Thymus (tissue), 11 donors: ENCODE measurements around the gene C20orf204. TPM values are rescaled to one million over a fixed set of nuclear protein-coding genes. Genes with fewer than 3 reads are reported as not detected.

ENCODE experiments used
- DNase-seq, 9 donors: peaks; one replicate each; pipeline ENCODE4 v3.0.0-alpha.2; 2013; ENCODE audit warnings: low spot score in 9 of 9, low read depth in 6 of 9, missing footprints in 1 of 9
- H3K27ac ChIP-seq, 2 donors: one replicate each; pipeline ENCODE4 v1.5.1; 2013; ENCODE audit warnings: control low read depth in 1 of 2, low read depth in 1 of 2, low read length in 1 of 2, mild to moderate bottlenecking in 1 of 2, moderate library complexity in 1 of 2
- H3K27me3 ChIP-seq, 2 donors: one replicate each; pipeline ENCODE4 v1.5.1; 2013; ENCODE audit warnings: low read length in 1 of 2; ENCODE audit not compliant: control insufficient read depth in 2 of 2, insufficient read depth in 1 of 2
- H3K36me3 ChIP-seq, 2 donors: one replicate each; pipeline ENCODE4 v1.5.1; 2013; ENCODE audit warnings: low read length in 1 of 2, mild to moderate bottlenecking in 1 of 2, moderate library complexity in 1 of 2; ENCODE audit not compliant: control insufficient read depth in 2 of 2, insufficient read depth in 2 of 2
- H3K4me1 ChIP-seq, 2 donors: one replicate each; pipeline ENCODE4 v1.5.1; 2013; ENCODE audit warnings: low read length in 2 of 2; ENCODE audit not compliant: control insufficient read depth in 2 of 2, insufficient read depth in 2 of 2
- H3K4me3 ChIP-seq, 2 donors: one replicate each; pipeline ENCODE4 v1.5.1; 2013; ENCODE audit warnings: low read length in 2 of 2, control low read depth in 1 of 2, mild to moderate bottlenecking in 1 of 2
- H3K9me3 ChIP-seq, 2 donors: one replicate each; pipeline ENCODE4 v1.5.1; 2013; ENCODE audit warnings: low read length in 1 of 2, mild to moderate bottlenecking in 1 of 2; ENCODE audit not compliant: control insufficient read depth in 2 of 2, insufficient read depth in 1 of 2
- WGBS: extraction: QIAGEN DNeasy Blood & Tissue Kit; methylation state at CpG from one replicate; pipeline ENCODE4 v1.1.7; 2013; 5-methylcytosine and 5-hydroxymethylcytosine counted together
- polyA plus RNA-seq: library from polyadenylated mRNA; stranded (reverse); fragments of 200-250 nt; gene quantifications from one replicate; pipeline ENCODE4 v1.2.3, GENCODE V29; 2013
- total RNA-seq: library from RNA; stranded (reverse); fragments of 120-200 nt; gene quantifications from one replicate; pipeline ENCODE4 v1.2.4, GENCODE V29; 2013
- donor health status: healthy.

Gene C20orf204
- total and polyA plus RNA-seq, 2 donors, result 8.2 to 17.0 TPM

DNA sequence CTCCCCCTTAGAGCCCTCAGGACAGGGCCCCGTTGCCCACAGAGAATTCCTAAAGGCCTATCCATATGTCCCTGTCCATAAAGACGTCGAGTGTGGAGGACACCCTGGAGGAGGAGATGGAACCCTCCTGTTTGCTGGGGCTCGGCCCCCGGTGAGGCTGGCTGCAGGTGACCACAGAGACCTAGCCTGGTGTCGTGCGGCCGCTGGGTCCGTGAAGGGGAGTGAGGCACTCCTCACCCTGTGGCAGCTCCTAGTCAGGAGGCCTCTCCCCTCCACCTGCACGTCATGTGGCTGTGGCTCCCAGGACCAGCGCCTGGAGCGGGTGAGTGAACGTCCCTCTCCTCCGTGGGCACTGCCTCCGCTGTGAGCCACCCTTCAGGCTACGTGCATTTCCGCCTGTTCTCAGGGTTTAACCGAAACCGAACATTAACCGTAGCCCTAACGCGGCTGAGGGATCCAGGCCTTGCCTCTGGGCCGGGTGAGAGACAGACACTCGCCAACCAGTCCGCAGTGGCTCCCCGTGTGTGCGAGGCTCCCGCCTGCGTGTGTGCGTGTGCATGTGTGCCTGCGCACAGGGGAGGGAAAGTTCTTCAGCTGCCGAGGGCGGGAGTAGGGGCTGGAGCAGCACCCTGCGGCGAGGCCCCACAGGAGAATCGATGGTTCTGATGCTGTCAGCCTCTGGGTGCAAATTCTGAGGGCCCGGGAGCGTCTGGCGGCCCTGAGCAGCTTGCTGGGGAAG, 21.1 kb downstream of the C20orf204 start:
- Histone ChIP-seq H3K27ac (peak overlapping the region; percentile 62 to 84), H3K27me3 (peaks cover 0 to 47% of the 10 kb centered on the region in 2 donors), H3K9me3 (no peaks in the 10 kb centered on the region), H3K4me1 (peaks cover 3 to 42% of the 10 kb centered on the region in 2 donors), H3K4me3 (peak overlapping the region in 1 of 2 donors; percentile 14), H3K36me3 (no peaks in the 10 kb centered on the region)
- 65% methylated on average over 39 of the region's 39 CpGs for WGBS
- DNase-seq, result peak in 1 of 9 donors; percentile 64

DNA sequence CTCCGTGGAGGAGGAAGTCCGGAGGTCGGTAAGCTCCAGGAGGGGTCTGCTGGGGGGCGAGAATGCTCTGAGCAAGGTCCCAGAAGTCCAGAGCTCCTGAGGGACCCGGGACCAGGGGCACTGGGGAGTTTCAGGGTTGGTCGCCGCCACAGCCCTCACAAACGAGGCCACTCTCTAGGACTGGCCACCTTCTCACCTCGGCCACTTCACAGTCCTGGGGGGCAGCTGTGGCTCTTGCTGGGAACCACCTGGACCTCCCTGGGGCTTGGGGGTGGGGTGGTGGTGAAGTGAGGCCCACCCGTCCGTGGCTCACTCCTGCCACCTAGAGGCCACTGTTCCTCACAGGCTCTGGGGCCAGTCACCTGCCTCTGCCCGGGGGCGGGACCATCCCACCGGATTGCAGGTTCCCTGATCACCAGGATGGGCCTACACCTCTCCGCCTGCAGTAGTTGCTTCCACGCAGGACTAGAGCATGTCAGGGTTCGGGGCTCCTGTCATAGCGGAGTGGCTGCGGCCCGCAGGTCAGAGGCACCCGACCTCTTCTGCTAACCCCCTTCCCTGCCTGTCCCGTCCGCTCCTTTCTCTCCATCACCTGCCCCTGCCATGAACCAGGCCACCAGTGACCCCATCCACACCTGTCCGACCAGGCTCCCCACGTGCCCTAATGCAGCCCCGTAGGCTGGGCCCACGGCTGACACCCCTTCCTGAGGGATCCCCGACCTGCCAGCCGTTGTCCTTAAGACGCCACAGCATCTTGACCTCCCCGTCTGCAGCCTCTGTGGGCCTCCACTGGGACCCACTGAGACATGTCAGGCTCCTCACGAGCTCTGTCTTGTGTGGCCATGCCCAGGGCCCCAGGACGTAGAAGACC, 21.9 kb downstream of the C20orf204 start:
- DNase-seq, result peak in 4 of 9 donors; percentile 77 to 87 (median 83)
- Histone ChIP-seq H3K27me3 (peaks cover 0 to 39% of the 10 kb centered on the region in 2 donors), H3K36me3 (no peaks in the 10 kb centered on the region), H3K9me3 (no peaks in the 10 kb centered on the region), H3K27ac (peak overlapping the region; percentile 62 to 84), H3K4me3 (peak overlapping the region in 1 of 2 donors; percentile 14), H3K4me1 (peaks cover 3 to 48% of the 10 kb centered on the region in 2 donors)
- WGBS, result 47% methylated on average over 33 of the region's 33 CpGs

- Histone ChIP-seq H3K27me3 (peaks cover 0 to 33% of the 10 kb centered on the region in 2 donors), H3K36me3 (no peaks in the 10 kb centered on the region), H3K4me3 (no peak overlapping the region), H3K27ac (no peak overlapping the region), H3K4me1 (peaks cover 4 to 50% of the 10 kb centered on the region in 2 donors), H3K9me3 (no peaks in the 10 kb centered on the region)
- DNase-seq, result no peak
- 94% methylated on average over 12 of the region's 12 CpGs for WGBS
Measured at GRCh38 chr20:64058536-64058935, 22.6 kb downstream of the C20orf204 start.

GRCh38 chr20:64062276-64062595, 26.3 kb downstream of the C20orf204 start:
- no peak for DNase-seq
- H3K4me3 ChIP-seq, result peak overlapping the region; percentile 41 to 79
- no peaks in the 10 kb centered on the region for H3K36me3 ChIP-seq
- H3K4me1 ChIP-seq, result peaks cover 30 to 57% of the 10 kb centered on the region in 2 donors
- peaks cover 0 to 3% of the 10 kb centered on the region in 2 donors for H3K27me3 ChIP-seq
- WGBS, result 70% methylated on average over 5 of the region's 5 CpGs
- H3K27ac ChIP-seq, result peak overlapping the region in 1 of 2 donors; percentile 43
- peaks cover 0 to 2% of the 10 kb centered on the region in 2 donors for H3K9me3 ChIP-seq

- peak within 1 kb of the TSS; percentile 51 to 81 for H3K27ac ChIP-seq
- no peaks in the 10 kb centered on the region for H3K36me3 ChIP-seq
- peaks cover 27 to 57% of the 10 kb centered on the region in 2 donors for H3K4me1 ChIP-seq
- no peaks in the 10 kb centered on the region for H3K27me3 ChIP-seq
- peak within 1 kb of the TSS; percentile 65 to 79 for H3K4me3 ChIP-seq
- DNase-seq, result peak; percentile 85 to 97 (median 94)
- WGBS, result 11% methylated on average over 85 of the region's 85 CpGs
- H3K9me3 ChIP-seq, result peaks cover 0 to 2% of the 10 kb centered on the region in 2 donors
Measured at GRCh38 chr20:64062596-64063388, 26.8 kb downstream of the C20orf204 start, which contains the start of gene TCEA2. TSS of gene TCEA2 (plus strand) at chr20:64063198. CDS start at chr20:64063313, 115 bp downstream.

DNA sequence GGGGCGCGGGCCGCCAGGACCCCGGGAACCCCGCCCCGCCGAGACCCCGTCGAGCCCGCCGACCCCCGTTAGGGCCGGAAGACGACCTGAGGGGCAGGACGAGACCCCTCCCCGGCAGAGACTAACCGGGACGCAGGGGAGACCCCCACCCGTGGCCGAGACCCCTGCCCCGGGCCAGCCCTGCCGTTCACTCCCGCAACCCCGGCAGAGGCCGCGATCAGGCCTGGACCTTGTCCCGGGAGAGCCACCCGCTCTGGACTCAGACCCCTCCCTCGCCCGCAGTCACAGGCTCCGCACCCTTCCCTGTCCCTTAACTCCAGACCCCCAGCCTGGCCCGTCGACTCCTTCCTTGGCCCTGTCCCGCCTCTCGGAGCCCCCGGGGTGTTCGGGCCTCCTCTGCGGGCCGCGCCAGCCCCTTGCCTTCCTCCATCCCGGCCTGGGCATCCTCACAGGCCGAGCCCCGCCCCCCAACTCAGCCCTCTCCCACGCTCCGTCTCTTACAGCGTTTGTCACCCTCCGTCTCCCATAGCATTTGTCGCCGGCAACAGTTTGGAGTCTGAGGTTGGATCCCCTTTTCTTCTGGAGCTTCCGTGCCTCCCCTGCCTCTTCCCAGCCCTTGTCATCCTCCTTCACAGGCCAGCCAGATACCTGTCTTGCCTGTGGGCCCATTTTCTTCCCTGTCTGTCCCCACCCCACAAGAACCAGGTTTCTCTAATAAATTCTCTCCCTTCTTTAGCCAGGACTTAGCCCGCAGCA, 27.6 kb downstream of the C20orf204 start:
- H3K4me1 ChIP-seq, result peaks cover 27 to 55% of the 10 kb centered on the region in 2 donors
- DNase-seq, result no peak
- WGBS, result 6% methylated on average over 51 of the region's 51 CpGs
- no peak overlapping the region for H3K27ac ChIP-seq
- no peaks in the 10 kb centered on the region for H3K36me3 ChIP-seq
- H3K9me3 ChIP-seq, result peaks cover 0 to 2% of the 10 kb centered on the region in 2 donors
- H3K27me3 ChIP-seq, result no peaks in the 10 kb centered on the region
- H3K4me3 ChIP-seq, result peak overlapping the region; percentile 65 to 79

- Histone ChIP-seq H3K27me3 (no peaks in the 10 kb centered on the region), H3K27ac (no peak overlapping the region), H3K4me3 (no peak overlapping the region), H3K9me3 (peaks cover 0 to 2% of the 10 kb centered on the region in 2 donors), H3K36me3 (no peaks in the 10 kb centered on the region), H3K4me1 (peaks cover 27 to 55% of the 10 kb centered on the region in 2 donors)
- no peak for DNase-seq
- 88% methylated on average over 12 of the region's 12 CpGs for WGBS
Measured at GRCh38 chr20:64064145-64064698, 28.2 kb downstream of the C20orf204 start.
